NOMO-1 treated with DMSO at 0.1 percent for 48 hours (cell line): ENCODE data around the gene IPO9.
"Not testable (repeated sequence)": the region's sequence is repeated elsewhere in the genome, so short reads cannot be mapped to it uniquely, and the experiment has no call there.

Experiments used
- DNase-seq: peaks from one replicate; lab custom pipeline; 2025; ENCODE audit not compliant: unreplicated experiment; lab: John Stamatoyannopoulos, UW

IPO9 gene

DNA sequence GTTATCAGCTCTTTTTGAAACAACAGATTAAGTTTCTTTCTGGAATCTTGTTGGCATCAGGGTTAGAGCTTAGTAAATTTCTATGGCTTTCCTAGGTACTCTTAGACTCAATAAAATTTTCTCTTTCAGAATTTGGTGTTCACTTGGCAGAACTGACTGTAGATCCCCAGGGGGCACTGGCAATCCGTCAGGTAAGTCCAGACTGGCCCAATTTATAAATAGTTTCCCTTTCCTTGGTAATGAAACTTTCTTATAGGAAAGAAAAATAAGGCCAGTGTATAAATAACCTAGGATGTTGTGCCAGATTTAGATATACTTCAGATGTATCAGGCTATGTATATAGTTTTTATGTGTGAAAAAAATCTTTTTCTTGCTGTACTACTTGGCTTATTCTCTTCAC lies 18.2 kb downstream of the IPO9 start:
- no peak for DNase-seq

DNA sequence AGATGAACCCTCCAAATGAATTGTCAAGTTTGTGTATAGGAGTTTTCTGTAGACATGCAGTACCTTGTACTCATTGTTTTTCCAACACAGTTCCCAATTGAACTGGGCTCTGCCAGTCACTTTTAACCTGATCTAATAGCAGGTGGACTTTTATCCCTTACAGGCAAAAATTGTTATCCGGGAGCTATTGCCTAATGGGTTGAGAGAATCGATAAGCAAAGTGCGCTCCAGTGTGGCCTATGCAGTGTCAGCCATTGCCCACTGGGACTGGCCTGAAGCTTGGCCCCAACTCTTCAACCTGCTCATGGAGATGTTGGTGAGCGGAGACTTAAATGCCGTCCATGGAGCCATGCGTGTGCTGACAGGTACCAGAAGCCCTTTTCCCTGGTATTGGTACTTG lies 19.3 kb downstream of the IPO9 start:
- no peak for DNase-seq

DNA sequence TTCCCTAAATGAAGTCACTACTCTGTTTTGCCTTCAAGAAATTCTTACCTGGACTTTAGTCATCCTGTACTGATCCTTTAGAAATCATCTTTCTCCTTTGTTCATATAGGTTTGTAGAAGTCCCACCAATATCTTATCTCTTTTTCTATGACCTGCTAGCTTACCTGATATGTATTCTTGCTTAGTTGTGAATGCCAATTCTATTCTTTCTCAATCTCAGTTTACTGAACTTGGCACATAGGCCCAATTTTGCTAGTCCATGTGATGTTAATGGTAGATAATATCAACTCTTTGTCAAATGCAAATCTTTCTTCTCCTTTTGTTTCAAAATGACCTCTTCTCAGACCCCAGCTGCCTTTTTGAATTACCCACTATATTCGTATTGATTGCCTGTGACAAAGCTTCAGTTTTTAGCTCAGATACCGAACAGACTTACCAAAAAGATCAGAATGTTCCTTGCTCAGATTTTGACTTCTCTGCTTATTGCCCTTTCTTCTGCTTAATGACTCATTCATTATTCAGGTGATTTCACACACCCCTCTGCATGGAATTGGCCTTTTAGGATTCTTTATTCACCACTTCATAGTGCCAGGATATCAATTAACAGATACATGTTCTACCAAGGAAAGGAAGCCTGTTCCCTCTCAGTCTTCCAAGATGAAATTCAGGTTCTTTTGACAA lies 20.6 kb downstream of the IPO9 start:
- no peak for DNase-seq

DNA sequence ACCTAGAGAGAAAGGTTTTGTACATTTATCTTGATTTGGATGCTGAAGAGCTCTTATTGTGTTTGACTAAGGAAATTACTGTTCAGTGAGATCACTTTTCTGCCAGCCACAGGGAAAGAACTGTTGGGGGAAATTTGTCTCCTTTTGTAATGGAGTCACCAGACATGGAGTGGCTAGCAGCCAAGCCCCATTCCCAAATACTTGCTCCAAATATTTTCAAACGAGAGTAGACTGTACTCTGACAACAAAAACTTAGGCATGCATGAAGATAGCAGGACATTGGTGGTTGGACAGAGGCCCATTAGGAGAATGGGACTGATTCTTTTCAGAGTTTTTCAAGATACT lies 21.1 kb downstream of the IPO9 start:
- no peak for DNase-seq

DNA sequence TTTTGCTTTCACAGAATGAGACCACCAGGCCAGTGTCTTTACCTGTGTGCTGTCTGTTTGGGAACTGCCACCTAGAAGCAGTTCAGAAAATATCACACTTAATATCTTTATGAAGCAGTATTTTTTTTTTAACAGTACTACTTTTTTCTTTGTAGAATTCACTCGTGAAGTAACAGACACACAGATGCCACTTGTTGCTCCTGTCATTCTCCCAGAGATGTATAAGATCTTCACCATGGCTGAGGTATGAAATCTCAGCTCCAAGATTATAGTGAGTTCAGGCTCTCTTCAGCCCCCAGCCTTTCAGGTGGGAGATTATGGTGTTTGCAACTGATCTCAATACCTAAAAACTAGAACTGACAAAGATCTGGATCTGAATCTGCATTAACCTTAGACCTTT lies 23.0 kb downstream of the IPO9 start:
- DNase-seq, result no peak

DNA sequence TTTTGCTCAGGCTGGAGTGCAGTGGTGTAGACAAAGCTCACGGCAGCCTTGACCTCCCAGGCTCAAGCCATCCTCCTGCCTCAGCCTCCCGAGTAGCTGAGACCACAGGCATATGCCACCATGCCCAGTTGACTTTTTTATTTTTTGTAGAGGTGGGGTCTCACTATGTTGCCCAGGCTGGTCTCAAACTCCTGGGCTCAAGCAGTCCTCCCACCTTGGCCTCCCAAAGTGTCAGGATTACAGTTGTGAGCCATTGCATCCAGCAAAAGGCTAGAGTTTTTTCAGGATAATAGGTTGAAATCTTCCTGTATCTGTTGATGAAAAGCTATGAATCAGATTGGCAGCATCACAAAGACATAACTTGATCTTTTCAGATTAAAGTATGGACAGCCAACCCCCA lies 27.8 kb downstream of the IPO9 start:
- not testable (repeated sequence) for DNase-seq

DNA sequence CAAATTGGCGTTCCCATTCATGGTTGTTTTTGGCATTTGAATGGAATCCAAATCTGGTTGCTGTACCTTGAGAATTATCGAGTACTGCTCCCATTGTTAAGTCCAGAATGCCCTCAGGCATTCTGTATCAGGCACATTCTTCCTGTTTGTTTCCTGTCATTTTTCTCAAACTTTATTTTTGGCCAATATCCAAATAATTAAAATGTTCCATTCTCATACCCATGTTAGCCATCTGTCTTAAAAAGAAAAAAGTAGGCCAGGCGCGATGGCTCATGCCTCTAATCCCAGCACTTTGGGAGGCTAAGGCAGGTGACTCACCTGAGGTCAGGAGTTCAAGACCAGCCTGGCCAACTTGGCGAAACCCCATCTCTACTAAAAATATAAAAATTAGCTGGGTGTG lies 30.5 kb downstream of the IPO9 start:
- DNase-seq, result no peak

DNA sequence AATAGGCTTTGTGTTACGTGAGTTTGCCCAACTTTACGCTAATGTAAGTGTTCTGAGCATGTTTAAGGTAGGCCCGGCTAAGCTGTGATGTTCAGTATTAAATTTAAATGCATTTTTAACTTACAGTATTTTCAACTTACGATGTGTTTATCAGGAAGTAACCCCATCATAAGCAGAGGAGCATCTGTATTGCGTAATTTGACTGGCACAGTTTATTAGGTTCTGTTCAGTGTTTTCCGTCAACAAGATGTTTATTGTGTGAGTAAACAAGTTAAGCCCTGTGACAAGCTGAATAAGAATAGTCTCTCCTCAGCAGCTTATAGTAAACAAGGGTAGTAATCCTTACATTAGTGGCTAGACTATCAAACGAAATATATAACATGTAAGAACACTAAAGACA lies 32.5 kb downstream of the IPO9 start:
- DNase-seq, result no peak

DNA sequence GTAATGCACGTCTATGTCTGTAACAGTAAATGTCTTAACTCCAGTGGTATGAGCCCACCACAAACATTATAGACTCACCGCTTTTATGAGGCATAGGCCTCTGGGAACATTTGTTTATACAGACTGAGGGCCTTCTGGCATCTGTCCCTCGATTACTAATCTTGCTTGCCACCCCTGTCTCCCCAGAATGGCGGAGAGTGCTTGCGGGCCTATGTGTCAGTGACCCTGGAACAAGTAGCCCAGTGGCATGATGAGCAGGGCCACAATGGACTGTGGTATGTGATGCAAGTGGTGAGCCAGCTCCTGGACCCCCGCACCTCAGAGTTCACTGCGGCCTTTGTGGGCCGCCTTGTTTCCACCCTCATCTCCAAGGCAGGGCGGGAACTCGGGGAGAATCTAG lies 41.4 kb downstream of the IPO9 start:
- no peak for DNase-seq

DNA sequence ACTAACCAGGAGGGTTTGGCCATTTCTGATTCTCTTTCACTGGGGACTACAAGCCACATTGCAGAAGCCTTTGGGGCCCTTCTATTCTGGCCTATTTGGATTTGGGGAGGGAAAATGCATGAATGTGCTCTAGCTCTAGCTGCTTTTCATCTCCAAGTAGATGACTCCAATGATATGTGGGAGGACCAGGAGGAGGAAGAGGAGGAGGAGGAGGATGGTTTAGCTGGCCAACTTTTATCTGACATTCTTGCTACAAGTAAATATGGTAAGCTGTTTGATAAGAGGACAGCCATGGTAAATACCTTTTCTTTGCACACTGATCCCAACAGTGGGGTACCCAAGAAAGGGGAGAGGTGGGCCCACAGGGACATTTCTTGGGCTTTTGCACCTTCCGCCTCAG lies 45.7 kb downstream of the IPO9 start:
- no peak for DNase-seq

DNA sequence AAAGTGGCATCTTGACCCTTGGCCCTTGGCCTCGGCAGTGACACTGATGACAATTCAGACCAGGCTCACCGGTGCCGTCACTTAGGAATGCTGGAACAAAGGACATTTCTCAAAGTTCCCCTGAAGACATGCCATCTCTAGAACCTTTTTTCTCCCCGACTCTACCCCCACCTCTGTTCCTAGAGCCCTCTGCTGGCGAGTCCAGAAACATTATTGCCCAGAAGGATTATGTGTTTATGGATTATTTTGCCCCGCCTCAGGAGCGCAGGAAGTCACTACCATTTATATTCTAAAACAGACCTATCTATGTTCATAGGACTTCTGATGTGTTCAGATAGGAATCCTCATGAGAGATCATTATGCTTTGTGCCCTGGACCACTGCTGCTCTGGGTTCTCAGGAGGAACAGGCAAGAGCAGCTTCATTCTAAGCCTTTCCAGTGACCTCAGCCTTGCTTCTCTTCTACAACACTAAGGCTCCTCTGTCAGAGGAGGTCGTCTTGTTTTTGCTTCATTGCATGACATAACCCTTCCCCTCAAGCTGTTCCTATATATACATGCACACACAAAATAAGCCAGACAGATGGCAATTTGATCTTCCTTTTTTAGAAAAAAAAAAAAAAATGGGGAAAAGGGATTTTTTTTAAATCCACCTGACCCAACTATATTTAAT lies 47.3 kb downstream of the IPO9 start:
- DNase-seq, result no peak

DNA sequence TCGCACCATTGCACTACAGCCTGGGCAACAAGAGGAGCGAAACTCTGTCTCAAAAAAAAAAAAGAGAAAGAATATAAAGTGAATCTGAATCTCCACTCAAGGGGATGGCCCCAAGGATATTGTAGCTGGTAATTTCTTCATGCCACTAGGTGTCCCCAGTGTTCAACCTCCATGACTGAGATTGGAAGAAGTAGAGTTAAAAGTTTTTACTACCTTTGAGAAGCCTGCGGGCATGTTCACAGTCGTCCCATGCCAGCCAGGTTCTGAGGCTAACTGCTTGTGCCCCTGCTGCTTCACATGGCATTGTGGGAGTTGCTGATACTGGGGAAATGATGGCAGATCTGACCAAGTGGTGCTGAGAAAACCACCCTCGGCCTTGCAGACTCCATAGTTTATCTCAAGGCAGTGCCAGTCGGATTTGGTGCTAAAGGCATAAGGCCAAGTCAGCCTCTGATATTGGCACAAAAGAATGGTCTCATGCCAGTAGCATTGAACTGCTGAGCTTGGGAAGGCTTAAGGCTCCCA lies 49.0 kb downstream of the IPO9 start:
- DNase-seq, result peak; percentile 35

DNA sequence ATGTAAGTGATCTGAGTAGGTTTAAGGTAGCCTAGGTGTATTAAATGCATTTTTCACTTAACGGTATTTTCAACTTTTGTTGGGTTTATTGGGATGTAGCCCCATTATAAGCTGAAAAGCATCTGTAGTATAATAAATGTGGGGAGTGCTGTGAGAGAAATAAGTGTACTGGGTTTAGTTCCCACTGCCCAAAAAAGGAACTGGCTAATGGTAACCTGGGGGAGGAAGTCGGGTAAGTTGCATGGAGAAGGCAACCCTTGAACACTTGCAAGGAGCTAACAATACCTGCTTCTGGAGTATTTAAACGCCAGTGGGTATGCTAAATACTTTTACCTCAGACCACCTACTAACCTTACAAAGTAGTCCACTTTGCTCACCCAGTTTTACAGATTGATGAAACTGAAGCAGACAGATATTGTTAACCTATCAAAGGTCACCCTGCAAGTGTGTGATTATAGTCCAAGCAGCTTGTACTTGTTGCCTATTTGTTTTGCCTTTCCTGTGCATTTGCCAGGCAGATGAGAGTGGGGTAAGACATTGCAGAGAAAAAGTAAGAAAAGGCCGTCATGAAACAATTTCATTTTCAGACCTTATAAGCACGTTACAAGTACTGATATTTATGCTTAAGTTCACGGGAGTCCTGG lies 52.1 kb downstream of the IPO9 start:
- DNase-seq, result peak; percentile 37

DNA sequence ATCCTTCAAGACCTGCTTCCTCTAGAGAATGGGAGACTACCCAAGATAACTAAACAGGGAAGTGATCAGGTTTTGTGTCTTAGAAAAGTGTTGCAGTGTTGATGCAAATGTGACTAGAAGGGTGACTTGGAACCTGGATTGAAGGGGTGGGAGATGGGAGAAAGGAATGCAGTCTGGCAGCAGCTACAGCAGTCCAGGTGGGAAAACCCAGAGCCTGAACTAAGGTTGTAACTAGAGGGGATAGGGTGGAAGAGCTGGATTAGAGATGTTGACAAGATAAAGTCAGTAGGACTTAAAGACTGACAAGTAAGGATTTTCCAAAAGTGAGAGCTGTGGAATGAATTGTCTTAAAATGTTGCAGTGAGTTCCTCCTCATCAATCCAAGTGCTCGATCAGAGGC lies 52.7 kb downstream of the IPO9 start:
- no peak for DNase-seq

DNA sequence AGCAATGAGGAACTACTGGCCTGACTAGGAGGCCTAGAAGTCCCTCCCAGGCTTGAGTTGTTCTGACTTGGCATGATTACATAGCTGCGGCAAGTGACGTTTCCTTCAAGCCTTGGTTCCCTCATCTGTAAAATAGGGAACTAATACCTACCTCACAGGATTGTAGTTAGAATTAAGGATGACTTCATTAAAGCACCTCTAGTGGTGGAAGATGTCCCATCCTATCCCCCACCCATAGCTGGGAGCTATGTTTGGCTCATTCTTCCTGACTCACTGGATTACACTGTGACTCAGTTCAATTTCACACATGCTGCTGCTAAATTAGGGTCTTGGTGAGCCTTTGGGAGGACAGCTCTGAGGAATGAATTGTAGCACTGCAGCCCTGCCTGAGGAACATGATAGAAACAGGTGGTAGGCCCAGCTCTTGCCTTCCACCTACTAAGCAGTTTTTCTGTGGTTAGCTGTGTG lies 53.7 kb downstream of the IPO9 start:
- DNase-seq, result peak; percentile 96

DNA sequence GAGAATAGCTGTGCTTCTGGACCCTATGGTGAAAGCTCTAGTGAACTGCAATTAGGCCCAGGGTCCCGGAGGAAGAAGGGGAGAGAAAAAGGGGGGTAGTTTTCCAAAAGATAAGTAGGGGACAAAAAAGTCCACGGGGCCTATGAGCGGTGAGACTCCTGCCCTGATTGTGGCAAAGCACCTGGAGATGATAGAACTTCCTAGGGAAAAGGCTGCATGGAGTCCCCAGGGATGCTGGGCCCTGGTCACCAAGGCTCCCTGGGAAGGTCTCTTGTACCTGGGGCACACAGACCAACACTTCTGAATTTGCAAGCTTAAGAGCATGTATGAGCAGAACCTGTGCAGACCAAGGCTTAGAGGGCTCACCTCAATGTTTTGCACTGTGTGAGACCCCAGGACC lies 54.3 kb downstream of the IPO9 start:
- no peak for DNase-seq

DNA sequence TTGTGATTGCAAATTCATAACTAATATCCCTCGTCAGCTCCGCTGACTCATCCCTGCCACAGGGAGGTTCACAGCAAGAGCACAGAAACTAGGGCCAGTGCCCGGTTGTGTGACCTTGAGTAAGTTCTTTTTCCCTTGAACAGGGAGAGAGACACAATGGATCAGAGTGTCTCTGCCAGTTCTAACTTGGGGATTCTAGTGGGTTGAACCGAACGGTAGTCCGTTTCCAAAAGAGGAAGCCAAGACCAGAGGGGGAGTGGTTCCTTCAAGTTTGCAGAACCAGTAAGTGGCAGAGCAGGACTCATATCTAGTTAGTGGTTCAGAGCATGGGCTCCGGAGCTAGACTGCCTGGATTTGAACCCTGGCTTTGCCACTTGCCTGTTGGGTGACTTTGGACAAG lies 54.8 kb downstream of the IPO9 start:
- DNase-seq, result peak; percentile 86

DNA sequence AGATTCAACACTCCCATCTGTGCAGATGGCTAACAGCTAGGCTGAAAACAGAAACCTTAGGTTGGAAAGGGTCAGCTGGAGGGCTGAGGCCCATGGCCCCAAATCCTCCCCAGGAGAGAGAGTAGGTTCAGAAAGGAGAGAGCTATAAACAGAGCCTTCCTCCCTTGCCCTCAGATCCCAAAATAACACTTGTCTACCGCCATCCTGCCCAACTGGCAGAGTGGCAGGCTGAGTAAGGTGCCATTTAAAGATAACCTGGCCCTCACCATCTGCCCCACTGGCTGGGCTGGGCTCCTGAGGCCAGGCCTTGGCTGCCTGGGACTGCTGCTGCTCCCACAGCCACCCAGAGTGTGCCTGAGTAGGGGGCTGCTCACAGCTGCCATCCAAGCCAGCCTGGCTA lies 55.5 kb downstream of the IPO9 start:
- DNase-seq, result no peak

DNA sequence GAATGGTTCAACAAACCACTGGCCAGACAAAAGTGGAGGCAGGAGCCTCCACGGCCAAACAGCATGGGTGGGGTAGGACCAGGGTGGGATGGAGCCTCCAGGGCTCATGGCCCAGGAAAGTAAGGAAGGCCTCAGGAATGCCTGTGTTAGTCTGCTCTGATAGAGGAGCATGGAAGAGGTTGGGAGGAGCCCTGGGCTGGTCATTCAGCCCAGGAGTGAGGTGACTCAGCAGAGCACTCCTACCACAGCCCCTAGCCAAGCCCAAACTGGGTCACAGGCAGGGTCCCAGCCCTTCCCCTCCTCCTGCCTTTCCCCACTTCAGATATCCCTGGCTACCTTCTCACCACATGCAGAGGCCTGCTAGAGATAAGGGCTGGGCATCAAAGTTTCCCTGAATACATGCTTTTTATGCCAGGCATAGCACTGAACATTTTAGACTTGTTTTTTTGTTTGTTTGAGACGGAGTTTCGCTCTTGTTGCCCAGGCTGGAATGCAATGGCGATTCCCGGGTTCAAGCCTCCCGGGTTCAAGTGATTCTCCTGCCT lies 56.6 kb downstream of the IPO9 start:
- no peak for DNase-seq

DNA sequence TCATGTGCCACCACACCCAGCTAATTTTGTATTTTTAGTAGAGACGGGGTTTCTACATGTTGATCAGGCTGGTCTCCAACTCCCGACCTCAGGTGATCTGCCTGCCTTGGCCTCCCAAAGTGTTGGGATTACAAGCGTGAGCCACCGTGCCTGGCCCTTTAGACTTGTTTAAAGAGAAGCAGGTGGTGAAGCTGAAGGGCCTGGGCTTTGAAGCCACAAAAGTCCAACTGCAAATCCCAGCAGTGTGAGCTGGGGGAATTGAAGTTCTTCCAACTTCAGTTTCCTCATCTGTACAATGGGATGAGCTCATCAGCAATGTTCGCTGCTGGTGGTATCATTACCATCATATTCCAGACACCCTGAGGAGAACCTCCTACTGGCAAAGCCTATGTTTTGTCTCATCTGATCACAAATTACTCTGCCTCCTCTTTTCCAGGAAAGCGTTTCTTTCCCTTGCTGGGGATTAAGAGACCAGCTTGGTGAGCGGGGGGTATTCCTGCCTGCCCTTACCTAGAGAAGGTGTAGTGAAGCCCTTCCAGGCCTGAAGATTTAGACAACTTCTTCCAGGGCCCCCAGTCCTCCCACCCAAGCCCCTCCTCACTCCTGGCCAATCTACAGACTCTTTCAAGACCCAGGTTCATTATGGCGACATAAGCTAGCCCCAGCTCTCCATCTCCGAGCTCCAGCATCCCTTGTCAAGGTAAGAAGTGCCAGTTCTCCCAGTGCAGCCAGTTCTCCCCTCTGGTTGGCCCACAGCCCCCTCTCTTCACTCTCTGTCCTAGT lies 57.3 kb downstream of the IPO9 start:
- DNase-seq, result no peak
